OCI-LY1 (cell line): ENCODE results near the gene METTL21A.
"Not testable (repeated sequence)": the region's sequence is repeated elsewhere in the genome, so short reads cannot be mapped to it uniquely, and the experiment has no call there.

Source experiments
- H2AFZ ChIP-seq: fragments of 200-600 bp; sonication (generic), shearing (Covaris generic); 2 replicates; pipeline ENCODE4 v1.6.0; 2014; ENCODE audit warnings: antibody characterized with exemption, mild to moderate bottlenecking, low read length
- H3F3A ChIP-seq: fragments of 200-600 bp; sonication (generic), shearing (Covaris generic); 2 replicates; pipeline ENCODE4 v1.6.0; 2014; ENCODE audit warnings: mild to moderate bottlenecking, antibody characterized with exemption, low read length, moderate library complexity; ENCODE audit not compliant: insufficient read depth
- H3K27ac ChIP-seq: fragments of 200-600 bp; sonication (generic); 2 replicates; pipeline ENCODE4 v1.5.1; 2014; ENCODE audit warnings: low read length, mixed run types, mild to moderate bottlenecking, low read depth; ENCODE audit not compliant: poor library complexity, severe bottlenecking
- H3K27me3 ChIP-seq: fragments of 200-600 bp; sonication (generic); 2 replicates; pipeline ENCODE4 v1.6.0; 2014; ENCODE audit warnings: antibody characterized with exemption, mild to moderate bottlenecking, low read length, moderate library complexity; ENCODE audit not compliant: insufficient read depth
- H3K36me3 ChIP-seq: fragments of 200-600 bp; sonication (generic); 2 replicates; pipeline ENCODE4 v1.6.1; 2014; ENCODE audit warnings: mild to moderate bottlenecking, antibody characterized with exemption, low read length, moderate library complexity, mixed read lengths; ENCODE audit not compliant: insufficient read depth
- H3K4me1 ChIP-seq: fragments of 200-600 bp; sonication (generic); 2 replicates; pipeline ENCODE4 v1.5.1; 2014; ENCODE audit warnings: mild to moderate bottlenecking, low read length, moderate library complexity; ENCODE audit not compliant: insufficient read depth, severe bottlenecking
- H3K4me2 ChIP-seq: fragments of 200-600 bp; sonication (generic), shearing (Covaris generic); 2 replicates; pipeline ENCODE4 v1.6.1; 2014; ENCODE audit warnings: low read length
- H3K4me3 ChIP-seq: fragments of 200-600 bp; sonication (generic); 2 replicates; pipeline ENCODE4 v1.5.1; 2014; ENCODE audit warnings: low read length, low read depth, mild to moderate bottlenecking, mixed read lengths; ENCODE audit not compliant: poor library complexity, severe bottlenecking
- H3K79me2 ChIP-seq: fragments of 200-600 bp; shearing (Covaris generic); 2 replicates; pipeline ENCODE4 v1.6.1; 2016; ENCODE audit warnings: mixed run types, low read length, mixed read lengths; ENCODE audit not compliant: insufficient read depth
- H3K9ac ChIP-seq: fragments of 200-600 bp; sonication (generic), shearing (Covaris generic); 2 replicates; pipeline ENCODE4 v1.6.1; 2014; ENCODE audit warnings: mild to moderate bottlenecking, low read length, mixed read lengths
- H3K9me2 ChIP-seq: fragments of 200-600 bp; sonication (generic), shearing (Covaris generic); 2 replicates; pipeline ENCODE4 v1.6.1; 2014; ENCODE audit warnings: low read depth, mild to moderate bottlenecking, low read length, mixed read lengths
- H3K9me3 ChIP-seq: fragments of 200-600 bp; shearing (Covaris generic); 2 replicates; pipeline ENCODE4 v1.6.1; 2014; ENCODE audit warnings: low read length, mixed read lengths
- H4K20me1 ChIP-seq: fragments of 200-600 bp; sonication (generic), shearing (Covaris generic); 2 replicates; pipeline ENCODE4 v1.6.0; 2016; ENCODE audit warnings: mild to moderate bottlenecking, low read length; ENCODE audit not compliant: insufficient read depth
- CTCF ChIP-seq: fragments of 200-600 bp; sonication (generic), shearing (Covaris generic); IDR thresholded peaks from 2 replicates; pipeline ENCODE4 v1.5.1; 2017; ENCODE audit warnings: mild to moderate bottlenecking, antibody characterized with exemption, low read length, moderate library complexity, mixed read lengths
- EZH2 ChIP-seq: fragments of 200-600 bp; sonication (generic), shearing (Covaris generic); IDR thresholded peaks from 2 replicates; pipeline ENCODE4 v1.8.0; 2017; ENCODE audit warnings: borderline replicate concordance, mixed run types, mild to moderate bottlenecking, antibody characterized with exemption, low read length, moderate library complexity, mixed read lengths

METTL21A gene

GRCh38 chr2:207655000-207655399 is 29.8 kb upstream of the METTL21A start:
- no peaks in the 10 kb centered on the region for H3K27me3 ChIP-seq
- H3K27ac ChIP-seq = no peak overlapping the region
- H3K9me3 ChIP-seq = no peaks in the 10 kb centered on the region
- no peak overlapping the region for H3K9ac ChIP-seq
- no peaks in the 10 kb centered on the region for H3K36me3 ChIP-seq
- H3F3A ChIP-seq = no peaks in the 10 kb centered on the region
- no peaks in the 10 kb centered on the region for H3K79me2 ChIP-seq
- H4K20me1 ChIP-seq = no peaks in the 10 kb centered on the region
- no peak for TF ChIP-seq EZH2
- TF ChIP-seq CTCF = no peak
- H3K9me2 ChIP-seq = no peaks in the 10 kb centered on the region
- H2AFZ ChIP-seq = no peak overlapping the region
- H3K4me3 ChIP-seq = no peak overlapping the region
- no peaks in the 10 kb centered on the region for H3K4me1 ChIP-seq
- H3K4me2 ChIP-seq = no peak overlapping the region

GRCh38 chr2:207646582-207646981 is 21.4 kb upstream of the METTL21A start:
- not testable (repeated sequence) for H3F3A ChIP-seq, H3K27me3 ChIP-seq, H3K36me3 ChIP-seq, H3K79me2 ChIP-seq, H2AFZ ChIP-seq, H4K20me1 ChIP-seq, H3K9ac ChIP-seq, H3K9me3 ChIP-seq, H3K4me2 ChIP-seq, H3K9me2 ChIP-seq, H3K4me1 ChIP-seq, H3K4me3 ChIP-seq, H3K27ac ChIP-seq

GRCh38 chr2:207643892-207644291 is 18.7 kb upstream of the METTL21A start:
- H3K27me3 ChIP-seq = peaks cover 4% of the 10 kb centered on the region; the same call in 1 of the 2 replicates
- no peak for TF ChIP-seq EZH2
- TF ChIP-seq CTCF = no peak
- H3K9me3 ChIP-seq = peaks cover 3% of the 10 kb centered on the region; the same call in 1 of the 2 replicates

GRCh38 chr2:207640661-207641060 is 15.5 kb upstream of the METTL21A start:
- H3K4me1 ChIP-seq = no peaks in the 10 kb centered on the region
- H2AFZ ChIP-seq = no peak overlapping the region
- no peaks in the 10 kb centered on the region for H4K20me1 ChIP-seq
- no peak overlapping the region for H3K4me2 ChIP-seq
- H3K79me2 ChIP-seq = no peaks in the 10 kb centered on the region
- no peak overlapping the region for H3K4me3 ChIP-seq
- TF ChIP-seq CTCF (no peak), EZH2 (no peak)
- no peaks in the 10 kb centered on the region for H3K9me2 ChIP-seq
- H3K36me3 ChIP-seq = no peaks in the 10 kb centered on the region; the same call in 1 of the 2 replicates
- H3K27ac ChIP-seq = no peak overlapping the region
- H3K9ac ChIP-seq = no peak overlapping the region
- H3K27me3 ChIP-seq = peaks cover 4% of the 10 kb centered on the region; the same call in 1 of the 2 replicates
- H3K9me3 ChIP-seq = peaks cover 3% of the 10 kb centered on the region; the same call in 1 of the 2 replicates
- H3F3A ChIP-seq = no peaks in the 10 kb centered on the region

More at GRCh38 chr2:207643892-207644291, 18.7 kb upstream of the METTL21A start:
- no peak overlapping the region for H2AFZ ChIP-seq
- no peaks in the 10 kb centered on the region for H3K79me2 ChIP-seq
- no peaks in the 10 kb centered on the region for H3F3A ChIP-seq
- no peak overlapping the region for H3K4me2 ChIP-seq
- no peak overlapping the region for H3K4me3 ChIP-seq
- no peaks in the 10 kb centered on the region for H3K4me1 ChIP-seq
- H3K9ac ChIP-seq = no peak overlapping the region
- H3K9me2 ChIP-seq = no peaks in the 10 kb centered on the region
- no peak overlapping the region for H3K27ac ChIP-seq
- H4K20me1 ChIP-seq = no peaks in the 10 kb centered on the region
- H3K36me3 ChIP-seq = no peaks in the 10 kb centered on the region; the same call in 1 of the 2 replicates
